GM12878 (cell line): ENCODE results near the gene DDX4.

ENCODE experiments used
- ATF3 ChIP-seq: IDR thresholded peaks from 2 replicates; pipeline ENCODE4 v1.6.1; 2011; ENCODE audit warnings: low read depth, mild to moderate bottlenecking, low read length, moderate library complexity, borderline replicate concordance; ENCODE audit errors: extremely low read depth
- CHD2 ChIP-seq: IDR thresholded peaks from 2 replicates; pipeline ENCODE4 v1.6.1; 2011; ENCODE audit warnings: low read depth, low read length, improper control_type of control experiment, borderline replicate concordance
- EZH2 ChIP-seq: IDR thresholded peaks from 2 replicates; pipeline ENCODE4 v1.6.1; 2012; ENCODE audit warnings: low read depth, mild to moderate bottlenecking, control low read depth, inconsistent platforms, low read length, borderline replicate concordance; ENCODE audit not compliant: control insufficient read depth
- HDGF ChIP-seq: fragments of 450-650 bp; IDR thresholded peaks from 2 replicates; pipeline ENCODE4 v1.6.1; 2016; ENCODE audit warnings: antibody characterized with exemption
- MAX ChIP-seq: IDR thresholded peaks from 2 replicates; pipeline ENCODE4 v1.6.1; 2012; ENCODE audit warnings: low read depth, low read length, improper control_type of control experiment
- POLR2AphosphoS2 ChIP-seq: IDR thresholded peaks from 2 replicates; pipeline ENCODE4 v1.6.1; 2011; ENCODE audit warnings: low read depth, mild to moderate bottlenecking, low read length, improper control_type of control experiment, moderate library complexity
- POLR2AphosphoS5 ChIP-seq: IDR thresholded peaks from 2 replicates; pipeline ENCODE4 v1.6.1; 2011; ENCODE audit warnings: mild to moderate bottlenecking, low read length, inconsistent platforms
- REST ChIP-seq: IDR thresholded peaks from 2 replicates; pipeline ENCODE4 v1.6.1; 2012; ENCODE audit warnings: mild to moderate bottlenecking, low read depth, low read length
- RFX5 ChIP-seq: IDR thresholded peaks from 2 replicates; pipeline ENCODE4 v1.6.1; 2011; ENCODE audit warnings: low read depth, low read length, improper control_type of control experiment
- SIN3A ChIP-seq: IDR thresholded peaks from 2 replicates; pipeline ENCODE4 v1.6.1; 2012; ENCODE audit warnings: low read depth, low read length, improper control_type of control experiment
- USF2 ChIP-seq: IDR thresholded peaks from 2 replicates; pipeline ENCODE4 v1.6.1; 2011; ENCODE audit warnings: low read depth, low read length, improper control_type of control experiment, borderline replicate concordance
- TF ChIP-seq, protein P1 (sequence below), 3 experiments: IDR thresholded peaks in 2 of 3; conservative IDR thresholded peaks in 1 of 3; 2 replicates each; pipeline ENCODE4 v1.5.1; 2011; ENCODE audit warnings: low read depth in 3 of 3, low read length in 3 of 3, mild to moderate bottlenecking in 3 of 3, control low read depth in 2 of 3, moderate library complexity in 2 of 3, inconsistent platforms in 1 of 3, mixed read lengths in 1 of 3; ENCODE audit not compliant: control insufficient read depth in 2 of 3, insufficient read depth in 1 of 3; ENCODE audit errors: extremely low read depth in 1 of 3

- TF ChIP-seq USF2 (no peak), ATF3 (no peak), POLR2AphosphoS2 (no peak), REST (no peak), EZH2 (no peak), SIN3A (no peak), POLR2AphosphoS5 (no peak), MAX (no peak), RFX5 (no peak), HDGF (no peak), CHD2 (no peak)
- TF ChIP-seq, protein P1, sequence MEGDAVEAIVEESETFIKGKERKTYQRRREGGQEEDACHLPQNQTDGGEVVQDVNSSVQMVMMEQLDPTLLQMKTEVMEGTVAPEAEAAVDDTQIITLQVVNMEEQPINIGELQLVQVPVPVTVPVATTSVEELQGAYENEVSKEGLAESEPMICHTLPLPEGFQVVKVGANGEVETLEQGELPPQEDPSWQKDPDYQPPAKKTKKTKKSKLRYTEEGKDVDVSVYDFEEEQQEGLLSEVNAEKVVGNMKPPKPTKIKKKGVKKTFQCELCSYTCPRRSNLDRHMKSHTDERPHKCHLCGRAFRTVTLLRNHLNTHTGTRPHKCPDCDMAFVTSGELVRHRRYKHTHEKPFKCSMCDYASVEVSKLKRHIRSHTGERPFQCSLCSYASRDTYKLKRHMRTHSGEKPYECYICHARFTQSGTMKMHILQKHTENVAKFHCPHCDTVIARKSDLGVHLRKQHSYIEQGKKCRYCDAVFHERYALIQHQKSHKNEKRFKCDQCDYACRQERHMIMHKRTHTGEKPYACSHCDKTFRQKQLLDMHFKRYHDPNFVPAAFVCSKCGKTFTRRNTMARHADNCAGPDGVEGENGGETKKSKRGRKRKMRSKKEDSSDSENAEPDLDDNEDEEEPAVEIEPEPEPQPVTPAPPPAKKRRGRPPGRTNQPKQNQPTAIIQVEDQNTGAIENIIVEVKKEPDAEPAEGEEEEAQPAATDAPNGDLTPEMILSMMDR (IDR thresholded peaks at IDR 0.05 in 2 of 3, conservative IDR thresholded peaks at IDR 0.05 in 1 of 3; ENCODE audit: control insufficient read depth in 2 of 3, extremely low read depth in 1 of 3, insufficient read depth in 1 of 3, low read depth in 3 of 3, low read length in 3 of 3), result peak; percentile 26 to 50 (median 40); a peak in 4 of 6 replicates
Observed at GRCh38 chr5:55691265-55692105, 46.4 kb upstream of the DDX4 start.
